ENCODE data around the gene KIAA0825. TPM values are rescaled to one million over a fixed set of nuclear protein-coding genes. Genes with fewer than 3 reads are reported as not detected.

Gene KIAA0825
- total and polyA plus RNA-seq, 2 of the 8 experiments (the other 6 are each of a cell fraction or from before 2014, with no cell fraction given) = 0.60 to 1.0 TPM

- TF ChIP-seq USF2 (IDR thresholded peaks at IDR 0.05; ENCODE audit: low read length) (no peak), RBBP5 (IDR thresholded peaks at IDR 0.05; ENCODE audit: borderline replicate concordance, low read depth, low read length) (no peak), MAX (IDR thresholded peaks at IDR 0.05) (no peak), TCF12 (IDR thresholded peaks at IDR 0.05; ENCODE audit: low read depth, low read length) (no peak), SIN3A (conservative IDR thresholded peaks at IDR 0.05 in 1 of 2, IDR thresholded peaks at IDR 0.05 in 1 of 2; ENCODE audit: low read depth in 1 of 2, low read length in 2 of 2) (no peak)
Measured at GRCh38 chr5:94540856-94541494, 77.4 kb downstream of the KIAA0825 start (continued).
